ENCODE data around the gene PACRG.

GRCh38 chr6:163198396-163198795, 470.6 kb downstream of the PACRG start:
- TF ChIP-seq EP300 (IDR thresholded peaks at IDR 0.05) (no peak), POLR2AphosphoS5 (IDR thresholded peaks at IDR 0.05) (no peak), CTCF (IDR thresholded peaks at IDR 0.05) (no peak)

Data from stomach (tissue), 4 donors.